GM06990 (cell line): ENCODE results near the gene CHST1.

Source experiments
- DNase-seq: peaks from one replicate; pipeline ENCODE4 v3.0.0-alpha.2; 2011; ENCODE audit not compliant: insufficient read length; ENCODE audit errors: extremely low read depth
- H3K27me3 ChIP-seq: replicated peaks from 2 replicates; pipeline ENCODE4 v1.6.0; 2011; ENCODE audit warnings: low read length; ENCODE audit not compliant: control insufficient read depth, insufficient read depth
- H3K36me3 ChIP-seq: 2 replicates; pipeline ENCODE4 v1.5.1; 2011; ENCODE audit warnings: low read length; ENCODE audit not compliant: control insufficient read depth, insufficient read depth
- H3K4me3 ChIP-seq: replicated peaks from 2 replicates; pipeline ENCODE4 v1.5.1; 2011; ENCODE audit warnings: low read depth, mild to moderate bottlenecking, control low read depth, low read length
- CTCF ChIP-seq: IDR thresholded peaks from 2 replicates; pipeline ENCODE4 v1.5.1; 2011; ENCODE audit warnings: low read length, control low read depth, mild to moderate bottlenecking, inconsistent platforms; ENCODE audit not compliant: insufficient read depth, poor library complexity, severe bottlenecking

Gene CHST1

DNA sequence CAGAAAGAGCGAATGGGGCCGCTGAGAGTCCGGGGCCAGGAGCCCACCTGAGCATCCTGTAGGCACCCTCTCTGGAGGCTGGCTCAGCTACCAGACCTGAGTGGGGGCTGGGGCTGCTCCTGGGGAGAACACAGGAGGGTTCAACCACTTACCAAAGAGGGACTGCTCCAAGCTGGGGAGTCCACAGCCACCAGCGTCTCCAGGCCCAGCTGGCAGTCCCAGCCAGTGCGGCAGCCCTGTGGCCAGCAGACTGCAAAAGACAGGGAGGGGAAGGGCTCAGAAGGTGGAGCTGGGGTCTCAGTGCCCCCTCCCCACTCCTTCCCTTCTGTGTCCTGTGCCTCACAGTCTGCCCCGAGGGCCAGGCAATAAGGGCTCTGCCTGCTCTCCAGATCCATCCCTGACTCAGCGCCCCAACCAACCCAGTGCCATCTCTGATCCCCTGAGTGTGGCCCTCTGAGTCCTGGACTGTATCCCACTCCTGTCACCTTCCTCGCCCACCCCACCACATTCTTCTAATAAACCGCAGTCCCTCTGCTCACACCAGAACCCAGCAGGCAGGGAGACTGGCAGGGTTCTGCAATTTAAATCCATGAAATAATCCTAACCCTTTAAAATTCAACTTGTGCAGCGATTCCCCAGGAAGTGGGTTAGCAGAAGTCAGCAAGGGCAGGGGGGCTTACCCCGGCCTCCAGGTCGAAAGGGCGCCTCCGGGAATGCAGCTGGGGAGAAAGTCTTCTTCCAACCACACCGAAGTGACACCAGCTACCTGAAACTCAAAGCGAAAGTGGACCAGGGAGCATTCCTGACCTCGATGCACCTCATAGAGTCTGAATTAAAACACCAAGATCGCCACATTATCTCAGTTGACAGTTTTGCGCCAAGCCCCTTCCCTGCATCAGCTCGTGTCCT is 13.3 kb downstream of the CHST1 start:
- Histone ChIP-seq H3K4me3 (no peak overlapping the region), H3K36me3 (no peaks in the 10 kb centered on the region), H3K27me3 (0 out of 2 replicates have a peak, but pooled peaks cover 2% of the 10 kb centered on the region)
- no peak for DNase-seq
- no peak for TF ChIP-seq CTCF

DNA sequence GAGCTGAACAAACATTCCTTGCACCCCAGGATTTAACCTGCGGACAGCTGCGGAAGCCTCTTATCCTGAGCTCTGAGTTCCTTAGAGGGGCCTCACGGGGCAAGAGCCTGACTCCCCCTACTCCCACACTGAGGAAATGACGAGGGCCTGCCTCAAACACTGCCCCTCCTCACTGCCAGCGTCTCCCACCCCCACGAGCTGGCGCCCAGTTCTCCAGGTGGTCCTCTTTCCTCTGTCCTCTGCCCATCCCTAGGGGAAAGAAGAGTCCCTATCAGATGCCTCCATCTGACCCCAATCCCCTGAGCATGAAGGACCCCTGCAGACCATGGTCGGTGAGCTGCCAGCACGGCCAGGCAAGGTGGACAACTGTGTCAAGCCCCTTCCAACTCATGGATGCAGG is 14.3 kb downstream of the CHST1 start:
- no peak overlapping the region for H3K4me3 ChIP-seq
- no peak for TF ChIP-seq CTCF
- DNase-seq, result no peak
- no peaks in the 10 kb centered on the region for H3K36me3 ChIP-seq
- H3K27me3 ChIP-seq, result 0 out of 2 replicates have a peak, but pooled peaks cover 2% of the 10 kb centered on the region

GRCh38 chr11:45650166-45651095 is 15.0 kb downstream of the CHST1 start:
- TF ChIP-seq CTCF, result no peak
- H3K27me3 ChIP-seq, result 0 out of 2 replicates have a peak, but pooled peaks cover 2% of the 10 kb centered on the region
- DNase-seq, result no peak
- H3K4me3 ChIP-seq, result no peak overlapping the region
- no peaks in the 10 kb centered on the region for H3K36me3 ChIP-seq

DNA sequence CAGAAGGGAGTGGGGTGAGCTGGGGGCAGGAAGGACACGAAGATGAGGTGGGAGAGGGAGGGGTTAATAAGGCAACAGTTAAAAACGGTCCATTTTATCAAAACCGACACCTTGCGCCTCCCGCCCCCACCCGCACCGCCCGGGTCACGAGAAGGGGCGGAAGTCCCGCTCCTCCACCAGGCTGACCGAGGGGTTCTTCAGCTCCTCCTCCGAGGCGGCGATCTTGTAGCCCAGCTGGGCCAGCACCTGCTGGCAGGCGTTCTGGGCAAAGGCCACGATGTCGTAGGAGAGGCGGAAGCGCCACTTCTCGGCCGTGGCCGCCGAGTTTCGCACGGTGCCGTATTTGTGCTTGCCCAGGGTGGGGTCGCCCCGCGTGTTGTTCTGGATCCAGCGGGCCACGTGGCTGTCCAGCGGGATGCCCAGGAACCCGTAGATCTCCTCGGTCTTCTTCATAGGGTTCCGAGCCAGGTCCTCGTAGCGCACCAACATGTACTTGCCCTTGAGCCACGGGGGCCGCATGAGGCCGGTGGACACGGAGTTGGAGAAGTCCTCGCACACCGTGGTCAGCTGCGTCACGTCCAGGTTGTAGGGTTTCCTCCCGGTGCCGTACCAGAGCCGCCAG is 15.8 kb downstream of the CHST1 start:
- no peaks in the 10 kb centered on the region for H3K36me3 ChIP-seq
- no peak for TF ChIP-seq CTCF
- H3K27me3 ChIP-seq, result 0 out of 2 replicates have a peak, but pooled peaks cover 2% of the 10 kb centered on the region
- H3K4me3 ChIP-seq, result no peak overlapping the region
- no peak for DNase-seq

DNA sequence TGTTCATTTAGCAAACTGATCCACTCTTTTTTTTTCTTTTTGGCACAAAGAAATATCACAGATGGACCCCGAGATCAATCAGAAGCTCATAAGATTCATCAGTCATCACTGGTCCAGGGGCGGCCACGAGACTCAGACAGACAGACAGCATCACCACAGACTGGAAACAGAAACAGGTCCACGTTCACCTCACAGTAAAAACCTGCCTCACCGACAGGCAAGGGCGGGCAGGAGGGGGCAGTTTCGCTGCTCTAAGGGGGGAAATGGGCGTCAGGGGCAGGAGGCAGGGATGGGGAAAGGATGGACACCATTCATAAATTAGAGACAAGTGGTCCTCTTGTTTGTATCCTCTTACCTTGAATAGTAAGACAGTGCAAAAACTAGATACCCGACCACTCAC is 16.5 kb downstream of the CHST1 start:
- TF ChIP-seq CTCF, result no peak
- H3K36me3 ChIP-seq, result no peaks in the 10 kb centered on the region
- H3K27me3 ChIP-seq, result 0 out of 2 replicates have a peak, but pooled peaks cover 2% of the 10 kb centered on the region
- DNase-seq, result no peak
- H3K4me3 ChIP-seq, result no peak overlapping the region
